GM12874 (cell line): ENCODE measurements around the gene ADAMTSL1.

Experiments
- TF ChIP-seq, protein P1 (sequence below): IDR thresholded peaks from 2 replicates; pipeline ENCODE4 v1.5.1; 2011; ENCODE audit warnings: low read depth, mild to moderate bottlenecking, control low read depth, low read length, moderate library complexity; ENCODE audit not compliant: insufficient read depth

The ADAMTSL1 gene

DNA sequence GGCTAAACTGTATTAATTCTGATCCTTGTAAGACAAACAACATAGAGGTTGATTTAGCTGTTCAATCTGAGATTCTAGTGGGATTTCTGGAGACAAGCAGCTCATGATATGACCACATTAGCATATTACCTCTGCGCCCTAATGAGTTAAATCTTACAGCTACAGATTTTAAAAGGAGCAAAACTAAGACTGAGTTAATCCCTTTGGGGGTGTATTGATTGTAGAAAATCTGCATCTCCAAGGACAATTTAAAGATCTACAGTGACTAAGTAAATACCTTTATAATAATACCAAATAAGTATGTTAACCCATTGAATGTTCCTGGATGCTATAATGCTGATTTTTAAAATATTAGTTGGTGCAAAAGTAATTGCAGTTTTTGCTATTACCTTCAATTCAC is 33.2 kb downstream of the ADAMTSL1 start:
- TF ChIP-seq, protein P1, sequence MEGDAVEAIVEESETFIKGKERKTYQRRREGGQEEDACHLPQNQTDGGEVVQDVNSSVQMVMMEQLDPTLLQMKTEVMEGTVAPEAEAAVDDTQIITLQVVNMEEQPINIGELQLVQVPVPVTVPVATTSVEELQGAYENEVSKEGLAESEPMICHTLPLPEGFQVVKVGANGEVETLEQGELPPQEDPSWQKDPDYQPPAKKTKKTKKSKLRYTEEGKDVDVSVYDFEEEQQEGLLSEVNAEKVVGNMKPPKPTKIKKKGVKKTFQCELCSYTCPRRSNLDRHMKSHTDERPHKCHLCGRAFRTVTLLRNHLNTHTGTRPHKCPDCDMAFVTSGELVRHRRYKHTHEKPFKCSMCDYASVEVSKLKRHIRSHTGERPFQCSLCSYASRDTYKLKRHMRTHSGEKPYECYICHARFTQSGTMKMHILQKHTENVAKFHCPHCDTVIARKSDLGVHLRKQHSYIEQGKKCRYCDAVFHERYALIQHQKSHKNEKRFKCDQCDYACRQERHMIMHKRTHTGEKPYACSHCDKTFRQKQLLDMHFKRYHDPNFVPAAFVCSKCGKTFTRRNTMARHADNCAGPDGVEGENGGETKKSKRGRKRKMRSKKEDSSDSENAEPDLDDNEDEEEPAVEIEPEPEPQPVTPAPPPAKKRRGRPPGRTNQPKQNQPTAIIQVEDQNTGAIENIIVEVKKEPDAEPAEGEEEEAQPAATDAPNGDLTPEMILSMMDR = no peak

DNA sequence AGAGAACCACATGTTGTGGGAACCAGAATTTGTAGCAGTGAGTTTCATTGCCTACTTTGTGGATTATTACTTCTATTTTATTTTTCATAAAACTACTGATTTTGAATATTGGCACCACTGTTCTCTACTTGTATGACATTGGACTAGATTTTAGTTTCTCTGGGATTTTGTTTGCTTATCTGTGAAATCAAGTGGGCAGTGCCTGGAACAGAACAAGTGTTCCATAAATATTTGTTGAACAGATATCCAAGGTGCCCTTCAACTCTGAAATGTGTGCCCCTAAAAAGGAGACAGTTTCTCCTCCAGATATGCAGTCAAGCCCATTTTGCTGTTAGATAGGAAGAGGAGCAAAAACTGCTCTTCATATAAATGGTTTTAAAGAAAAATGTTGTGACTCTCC is 42.6 kb downstream of the ADAMTSL1 start:
- TF ChIP-seq, protein P1 = no peak

DNA sequence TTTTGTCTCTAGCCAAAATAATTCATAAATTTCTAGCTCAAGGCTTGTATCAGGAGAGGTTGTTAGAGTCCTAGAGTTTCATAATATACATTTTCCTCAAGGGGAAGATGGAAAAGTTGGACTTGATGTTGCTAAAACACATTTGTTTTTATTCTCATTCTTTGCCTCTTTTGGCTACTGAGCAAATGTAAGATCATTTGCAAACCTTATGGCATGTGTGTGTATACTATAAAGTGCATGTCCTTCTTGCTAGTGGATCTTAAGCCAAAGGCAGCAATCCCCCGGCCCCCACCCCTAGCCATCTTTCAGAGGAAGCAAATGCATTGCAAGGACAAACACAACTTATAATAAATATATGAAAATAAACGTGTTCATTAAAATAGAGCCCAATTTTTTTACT is 43.0 kb downstream of the ADAMTSL1 start:
- TF ChIP-seq, protein P1 = no peak

DNA sequence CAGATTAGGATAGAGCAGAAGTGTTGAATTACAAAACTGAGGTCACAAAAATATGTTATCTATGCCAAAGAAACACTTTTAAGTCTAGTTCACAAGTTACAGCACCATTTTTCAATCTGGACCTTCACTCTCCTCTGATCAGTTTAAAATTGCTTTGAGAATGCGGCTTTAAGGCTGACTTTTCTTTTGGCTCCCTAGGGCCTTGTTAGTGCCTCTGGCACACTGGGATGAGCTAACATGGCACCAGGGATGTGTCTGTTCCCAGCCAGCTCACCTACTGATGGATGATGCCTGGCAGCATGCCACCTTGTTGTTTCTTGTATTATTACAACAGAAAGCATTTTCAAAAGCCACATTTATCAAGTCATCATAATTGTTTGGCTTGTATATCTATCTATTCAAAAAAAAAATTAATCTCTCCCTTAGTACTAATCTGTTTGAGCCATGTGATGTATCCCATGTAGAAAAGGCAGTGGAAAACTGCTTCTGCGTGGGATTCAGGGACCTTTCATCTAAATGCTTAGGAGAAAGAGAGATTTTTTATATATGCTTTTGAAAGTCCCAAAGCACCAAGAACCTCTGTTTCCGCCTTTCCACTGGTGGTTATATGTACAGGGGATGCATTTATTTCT is 46.6 kb downstream of the ADAMTSL1 start:
- TF ChIP-seq, protein P1 = no peak

DNA sequence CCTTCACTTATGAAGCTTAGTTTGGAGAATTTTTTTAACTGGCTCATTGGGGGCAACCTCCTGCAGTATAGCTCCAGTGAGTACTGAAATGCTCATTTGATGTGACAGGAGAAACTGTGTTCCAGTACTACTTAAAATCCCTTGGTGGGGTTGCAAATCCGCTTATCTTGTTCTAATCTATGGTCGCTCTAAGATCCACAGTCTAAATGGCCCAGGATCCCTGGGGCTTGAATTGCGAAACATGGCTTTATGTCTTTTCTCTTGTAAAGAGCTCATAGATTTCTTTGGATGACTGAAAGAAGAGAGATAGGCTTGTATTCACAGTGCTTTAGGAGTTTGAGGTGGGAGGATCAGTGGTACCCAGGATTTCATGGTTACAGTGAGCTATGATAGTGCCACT is 52.7 kb downstream of the ADAMTSL1 start:
- TF ChIP-seq, protein P1 = no peak

DNA sequence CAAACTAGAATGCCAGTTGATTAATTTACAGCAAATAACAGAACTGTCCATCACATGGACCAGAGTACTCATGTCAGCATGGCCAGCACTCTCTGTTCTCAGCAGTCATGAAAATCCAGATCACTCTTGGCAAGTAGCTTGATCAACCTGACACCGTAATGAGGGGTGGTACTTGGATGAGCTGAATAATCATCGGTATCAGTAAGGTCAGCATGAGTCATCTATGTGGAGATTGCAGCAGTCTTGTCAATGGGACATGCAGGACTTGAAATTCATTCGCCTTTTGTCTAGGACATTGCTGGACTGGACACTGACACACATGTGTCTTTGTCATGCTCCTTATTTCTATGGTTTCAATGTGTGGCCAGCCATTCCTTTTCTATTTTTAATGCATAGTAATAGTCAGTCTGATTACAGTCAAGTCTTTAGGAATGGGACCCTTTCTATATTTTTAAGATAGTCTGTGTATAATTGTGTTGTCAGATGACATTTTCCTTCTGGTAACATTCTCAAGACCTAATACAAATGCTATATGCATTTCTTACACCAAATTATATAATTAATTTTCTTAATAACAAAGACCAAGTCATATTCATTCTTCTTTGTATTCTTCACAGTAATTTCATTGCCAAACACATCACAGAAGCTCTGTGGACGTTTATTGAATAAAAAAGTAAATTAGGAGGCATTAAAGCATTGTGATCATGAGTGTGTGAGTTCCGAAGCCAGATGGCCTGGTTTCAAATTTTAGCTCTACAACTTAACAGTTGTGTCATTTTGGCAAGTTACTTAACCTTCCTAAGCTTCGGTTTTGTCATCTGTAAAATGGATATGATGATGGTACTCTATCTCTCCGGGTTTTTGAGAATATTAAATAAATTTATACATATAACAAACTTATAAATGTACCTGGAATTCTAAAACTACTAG is 57.4 kb downstream of the ADAMTSL1 start:
- TF ChIP-seq, protein P1 = no peak

DNA sequence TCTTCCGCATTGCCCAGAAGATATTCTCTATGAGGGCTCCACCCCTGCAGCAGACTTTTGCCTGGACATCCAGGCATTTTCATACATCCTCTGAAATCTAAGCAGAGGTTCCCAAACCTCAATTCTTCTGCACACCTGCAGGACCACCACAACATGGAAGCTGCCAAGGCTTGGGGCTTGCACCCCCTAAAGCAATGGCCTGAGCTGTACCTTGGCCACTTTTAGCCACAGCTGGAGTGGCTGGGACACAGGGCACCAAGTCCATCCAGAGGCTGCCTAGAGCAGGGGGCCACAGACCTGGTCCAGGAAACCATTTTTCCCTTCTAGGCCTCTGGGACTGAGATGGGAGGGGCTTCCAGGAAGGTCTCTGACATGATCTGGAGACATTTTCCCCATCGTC is 60.7 kb downstream of the ADAMTSL1 start:
- TF ChIP-seq, protein P1 = no peak
